ENCODE results near the gene MARCKS.

Gene MARCKS

GRCh38 chr6:113853252-113853651 is 3.9 kb upstream of the MARCKS start:
- no peaks in the 10 kb centered on the region for H3K36me3 ChIP-seq
- H3K27me3 ChIP-seq, result no peaks in the 10 kb centered on the region
- H3K4me1 ChIP-seq (ENCODE audit: control insufficient read depth in 1 of 2, insufficient read depth in 1 of 2, low read depth in 1 of 2, low read length in 1 of 2), result peaks cover 21 to 25% of the 10 kb centered on the region in 2 experiments
- no peaks in the 10 kb centered on the region for H3K9me3 ChIP-seq
- H3K27ac ChIP-seq, result no peak overlapping the region
- no peak for TF ChIP-seq CTCF (IDR thresholded peaks at IDR 0.05)
- H3K4me3 ChIP-seq (ENCODE audit: low read depth in 1 of 2, low read length in 1 of 2), result no peak overlapping the region

GRCh38 chr6:113854531-113855499 is 2.3 kb upstream of the MARCKS start:
- no peaks in the 10 kb centered on the region for H3K9me3 ChIP-seq
- H3K27ac ChIP-seq, result peak overlapping the region; percentile 95
- no peak for TF ChIP-seq CTCF (IDR thresholded peaks at IDR 0.05)
- H3K36me3 ChIP-seq, result no peaks in the 10 kb centered on the region
- peaks cover 28 to 30% of the 10 kb centered on the region in 2 experiments for H3K4me1 ChIP-seq (ENCODE audit: control insufficient read depth in 1 of 2, insufficient read depth in 1 of 2, low read depth in 1 of 2, low read length in 1 of 2)
- H3K4me3 ChIP-seq (ENCODE audit: low read depth in 1 of 2, low read length in 1 of 2), result peak overlapping the region; percentile 98
- H3K27me3 ChIP-seq, result no peaks in the 10 kb centered on the region

- H3K27me3 ChIP-seq, result no peaks in the 10 kb centered on the region
- H3K9me3 ChIP-seq, result no peaks in the 10 kb centered on the region
- no peaks in the 10 kb centered on the region for H3K36me3 ChIP-seq
- peaks cover 28 to 34% of the 10 kb centered on the region in 2 experiments for H3K4me1 ChIP-seq (ENCODE audit: control insufficient read depth in 1 of 2, insufficient read depth in 1 of 2, low read depth in 1 of 2, low read length in 1 of 2)
- H3K4me3 ChIP-seq (ENCODE audit: low read depth in 1 of 2, low read length in 1 of 2), result peak overlapping the region; percentile 98
- H3K27ac ChIP-seq, result peak overlapping the region; percentile 95
- TF ChIP-seq CTCF (IDR thresholded peaks at IDR 0.05), result no peak
Measured at GRCh38 chr6:113855500-113856374, 1.4 kb upstream of the MARCKS start.

- Histone ChIP-seq H3K36me3 (no peaks in the 10 kb centered on the region), H3K4me3 (ENCODE audit: low read depth in 1 of 2, low read length in 1 of 2) (peak overlapping the region; percentile 98), H3K27ac (peak overlapping the region; percentile 95), H3K9me3 (no peaks in the 10 kb centered on the region), H3K4me1 (ENCODE audit: control insufficient read depth in 1 of 2, insufficient read depth in 1 of 2, low read depth in 1 of 2, low read length in 1 of 2) (peaks cover 28 to 38% of the 10 kb centered on the region in 2 experiments), H3K27me3 (no peaks in the 10 kb centered on the region)
- no peak for TF ChIP-seq CTCF (IDR thresholded peaks at IDR 0.05)
Measured at GRCh38 chr6:113856375-113856624, 845 bp upstream of the MARCKS start.

- H3K27ac ChIP-seq, result peak overlapping the region; percentile 95
- peak overlapping the region; percentile 98 for H3K4me3 ChIP-seq (ENCODE audit: low read depth in 1 of 2, low read length in 1 of 2)
Measured at GRCh38 chr6:113857556-113858479, 673 bp downstream of the MARCKS start.

More at GRCh38 chr6:113857556-113858479, 673 bp downstream of the MARCKS start:
- no peaks in the 10 kb centered on the region for H3K9me3 ChIP-seq
- H3K4me1 ChIP-seq (ENCODE audit: control insufficient read depth in 1 of 2, insufficient read depth in 1 of 2, low read depth in 1 of 2, low read length in 1 of 2), result peaks cover 31 to 52% of the 10 kb centered on the region in 2 experiments
- no peaks in the 10 kb centered on the region for H3K36me3 ChIP-seq
- TF ChIP-seq CTCF (IDR thresholded peaks at IDR 0.05), result no peak
- no peaks in the 10 kb centered on the region for H3K27me3 ChIP-seq

Measured in neutrophil (primary cell).